T-cell (primary cell): ENCODE measurements around the gene BRD3OS. TPM values are rescaled to one million over a fixed set of nuclear protein-coding genes. Genes with fewer than 3 reads are reported as not detected.

Source experiments
- ATAC-seq, 4 experiments: fragments of 200-7000 bp in 3 of 4; fragments of 150-1000 bp in 1 of 4; cut with Tn5 transposase; replicated peaks in 1 of 4; 1 replicate in 3 of 4; 2 replicates in 1 of 4; pipeline ENCODE4 v1.10.0; 2021; ENCODE audit warnings: moderate library complexity in 3 of 4, mild to moderate bottlenecking in 2 of 4, moderate number of reproducible peaks in 1 of 4
- CTCF ChIA-PET, 2 donors: fragments of 300-600 bp; sonication (Branson Sonifier 250); formaldehyde crosslinking; loops; one replicate each; lab custom pipeline; 2022; ENCODE audit warnings: antibody characterized with exemption in 2 of 2; lab: Charles Lee
- POLR2A ChIA-PET, 2 donors: fragments of 300-600 bp; sonication (Branson Sonifier 250); formaldehyde crosslinking; loops; one replicate each; lab custom pipeline; 2022; ENCODE audit warnings: antibody characterized with exemption in 2 of 2; lab: Charles Lee
- DNase-seq, 35 experiments: peaks; one replicate each; pipeline versions ENCODE4 v3.0.0 to v3.0.0-alpha.2; 2013 to 2023
- H3K27ac ChIP-seq: one replicate; pipeline ENCODE4 v1.5.1; 2013; ENCODE audit warnings: low read length
- H3K27me3 ChIP-seq, 2 experiments: replicated peaks in 1 of 2; 1 replicate in 1 of 2; 2 replicates in 1 of 2; pipeline versions ENCODE4 v1.6.1 to v1.7.0; 2013; ENCODE audit warnings: low read length in 1 of 2, mixed read lengths in 1 of 2; ENCODE audit not compliant: control insufficient read depth in 2 of 2, insufficient read depth in 2 of 2; ENCODE audit errors: extremely low read depth in 1 of 2
- H3K36me3 ChIP-seq, 2 donors: 1 replicate in 1 of 2; 2 replicates in 1 of 2; pipeline versions ENCODE4 v1.6.1 to v1.7.0; 2013; ENCODE audit warnings: low read length in 1 of 2; ENCODE audit not compliant: control insufficient read depth in 2 of 2, insufficient read depth in 1 of 2; ENCODE audit errors: extremely low read depth in 1 of 2
- H3K4me1 ChIP-seq, 2 experiments: 1 replicate in 1 of 2; 2 replicates in 1 of 2; pipeline versions ENCODE4 v1.6.1 to v1.7.0; 2013; ENCODE audit warnings: low read length in 2 of 2, mixed read lengths in 1 of 2; ENCODE audit not compliant: insufficient read depth in 2 of 2, control insufficient read depth in 1 of 2; ENCODE audit errors: extremely low read depth in 1 of 2
- H3K4me3 ChIP-seq, 2 donors: 1 replicate in 1 of 2; 2 replicates in 1 of 2; pipeline versions ENCODE4 v1.5.1 to v1.7.0; 2013; ENCODE audit warnings: mild to moderate bottlenecking in 2 of 2, low read length in 1 of 2, moderate library complexity in 1 of 2; ENCODE audit not compliant: control insufficient read depth in 1 of 2; ENCODE audit errors: extremely low read depth in 1 of 2
- H3K9me3 ChIP-seq: 2 replicates; pipeline ENCODE4 v1.7.0; 2013
- H3K27ac Mint-ChIP-seq, 2 donors: one replicate each; pipeline ENCODE4 v1.8.0; 2020 to 2021; ENCODE audit warnings: mild to moderate bottlenecking in 2 of 2, mixed read lengths in 2 of 2
- H3K27me3 Mint-ChIP-seq, 2 donors: one replicate each; pipeline ENCODE4 v1.8.0; 2021 to 2022; ENCODE audit warnings: mixed read lengths in 2 of 2
- H3K36me3 Mint-ChIP-seq: one replicate; pipeline ENCODE4 v1.8.0; 2021; ENCODE audit warnings: mixed read lengths
- H3K4me1 Mint-ChIP-seq, 3 donors: one replicate each; pipeline ENCODE4 v1.8.0; 2020 to 2022; ENCODE audit warnings: mixed read lengths in 3 of 3, mild to moderate bottlenecking in 1 of 3
- H3K4me3 Mint-ChIP-seq, 3 donors: one replicate each; pipeline ENCODE4 v1.8.0; 2020 to 2022; ENCODE audit warnings: mild to moderate bottlenecking in 3 of 3, mixed read lengths in 3 of 3, moderate library complexity in 3 of 3
- H3K9me3 Mint-ChIP-seq, 3 donors: one replicate each; pipeline ENCODE4 v1.8.0; 2020 to 2022; ENCODE audit warnings: mixed read lengths in 3 of 3
- WGBS: methylation state at CpG from one replicate; pipeline ENCODE4 v1.1.5; 2013; ENCODE audit warnings: missing lambda C conversion rate; ENCODE audit not compliant: insufficient coverage; 5-methylcytosine and 5-hydroxymethylcytosine counted together
- total RNA-seq, 35 experiments: library from RNA in 6 of 35; stranded (reverse) in 6 of 35; fragments of 120-200 nt in 1 of 35; gene quantifications; one replicate each; pipeline versions ENCODE4 v1.2.1 to v1.2.4 and lab custom pipeline; 2013 to 2026

BRD3OS gene
- total RNA-seq, 5 donors from 2014 or later (not counting 1 experiment from before 2014, with no cell fraction given) = 8.4 to 18.0 (median 16.5) TPM

- H3K27me3 ChIP-seq = no peaks in the 10 kb centered on the region
- peaks cover 43 to 80% (median 79%) of the 10 kb centered on the region in 3 donors for H3K4me1 Mint-ChIP-seq
- POLR2A ChIA-PET = no interaction called here
Observed at GRCh38 chr9:134061019-134061687, 35.9 kb downstream of the BRD3OS start.

DNA sequence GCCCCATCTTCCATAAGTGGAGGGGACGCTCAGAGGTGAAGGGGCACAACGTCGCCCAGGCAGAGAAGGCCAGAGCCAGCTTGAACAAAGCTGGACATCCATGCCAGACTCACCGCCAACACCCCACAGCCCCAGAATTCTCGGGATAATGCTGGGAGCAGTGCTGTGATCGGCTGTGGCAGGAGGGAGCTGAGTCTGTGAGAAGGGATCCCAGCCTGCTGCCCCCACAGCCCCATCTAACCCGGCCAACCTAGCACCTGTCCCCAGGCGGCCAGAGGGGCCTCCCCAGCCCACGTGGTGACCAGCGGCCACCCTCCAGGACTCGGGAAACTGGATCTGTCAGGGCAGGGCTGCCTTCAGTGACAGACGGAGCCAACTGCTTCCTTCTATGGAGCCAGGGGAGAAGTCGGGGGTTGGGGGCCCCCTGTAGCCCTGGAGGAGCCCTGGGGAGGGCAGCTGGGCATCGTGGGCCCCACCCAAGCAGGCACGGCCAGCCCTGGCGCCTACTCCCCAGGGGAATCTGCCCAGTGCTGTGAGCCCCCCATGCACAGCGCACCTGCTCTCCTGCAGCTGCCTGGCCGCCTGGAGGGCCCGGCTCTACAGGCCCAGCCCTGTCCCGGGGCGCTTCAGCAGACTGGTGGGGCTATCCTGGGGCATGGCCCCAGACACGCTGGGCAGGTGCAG, 36.5 kb downstream of the BRD3OS start:
- WGBS = 91% methylated on average over 17 of the region's 22 CpGs
- DNase-seq (no peak), ATAC-seq (no peak)
- ChIA-PET POLR2A (no interaction called here), CTCF (no interaction called here)
- no peak overlapping the region for H3K4me3 ChIP-seq
- H3K9me3 ChIP-seq = no peaks in the 10 kb centered on the region
- Mint-ChIP-seq H3K27me3 (no peaks in the 10 kb centered on the region), H3K4me3 (no peak overlapping the region), H3K4me1 (peaks cover 48 to 82% (median 80%) of the 10 kb centered on the region in 3 donors), H3K9me3 (no peaks in the 10 kb centered on the region), H3K36me3 (no peaks in the 10 kb centered on the region), H3K27ac (no peak overlapping the region)
- H3K36me3 ChIP-seq = peaks cover 0 to 3% of the 10 kb centered on the region in 2 donors
- peaks cover 8 to 95% of the 10 kb centered on the region in 2 experiments for H3K4me1 ChIP-seq
- H3K27me3 ChIP-seq = no peaks in the 10 kb centered on the region
- H3K27ac ChIP-seq = no peak overlapping the region

More at GRCh38 chr9:134061019-134061687, 35.9 kb downstream of the BRD3OS start:
- WGBS = 100% methylated on average over 2 of the region's 4 CpGs
- no peaks in the 10 kb centered on the region for H3K9me3 Mint-ChIP-seq
- DNase-seq (peak in 1 of 35 experiments; percentile 11), ATAC-seq (no peak)
- CTCF ChIA-PET = no interaction called here
- Histone ChIP-seq H3K4me3 (no peak overlapping the region), H3K36me3 (peaks cover 0 to 3% of the 10 kb centered on the region in 2 donors), H3K27ac (no peak overlapping the region), H3K4me1 (peaks cover 2 to 95% of the 10 kb centered on the region in 2 experiments), H3K9me3 (no peaks in the 10 kb centered on the region)
- no peak overlapping the region for H3K4me3 Mint-ChIP-seq
- no peaks in the 10 kb centered on the region for H3K27me3 Mint-ChIP-seq
- H3K27ac Mint-ChIP-seq = no peak overlapping the region
- no peaks in the 10 kb centered on the region for H3K36me3 Mint-ChIP-seq

GRCh38 chr9:134062461-134063087, 37.3 kb downstream of the BRD3OS start:
- no peak for DNase-seq
- Mint-ChIP-seq H3K36me3 (no peaks in the 10 kb centered on the region), H3K27me3 (no peaks in the 10 kb centered on the region), H3K9me3 (no peaks in the 10 kb centered on the region), H3K4me1 (peaks cover 40 to 75% (median 73%) of the 10 kb centered on the region in 3 donors), H3K27ac (no peak overlapping the region), H3K4me3 (peak overlapping the region in 1 of 3 donors; percentile 34)
- peaks cover 8 to 93% of the 10 kb centered on the region in 2 experiments for H3K4me1 ChIP-seq
- H3K9me3 ChIP-seq = no peaks in the 10 kb centered on the region
- no peaks in the 10 kb centered on the region for H3K27me3 ChIP-seq
- no peak overlapping the region for H3K27ac ChIP-seq
- 90% methylated on average over 17 of the region's 22 CpGs for WGBS
- peaks cover 0 to 3% of the 10 kb centered on the region in 2 donors for H3K36me3 ChIP-seq
- ATAC-seq = no peak
- POLR2A ChIA-PET = interaction anchor here in 1 of 2 donors (0.6 kb wide), 1 partner anchor 37 kb away, joined by 4 read pairs; the partner anchor contains the start of gene BRD3OS
- no peak overlapping the region for H3K4me3 ChIP-seq
- CTCF ChIA-PET = no interaction called here

- ATAC-seq = no peak
Observed at GRCh38 chr9:134063088-134063570, 37.8 kb downstream of the BRD3OS start.

DNA sequence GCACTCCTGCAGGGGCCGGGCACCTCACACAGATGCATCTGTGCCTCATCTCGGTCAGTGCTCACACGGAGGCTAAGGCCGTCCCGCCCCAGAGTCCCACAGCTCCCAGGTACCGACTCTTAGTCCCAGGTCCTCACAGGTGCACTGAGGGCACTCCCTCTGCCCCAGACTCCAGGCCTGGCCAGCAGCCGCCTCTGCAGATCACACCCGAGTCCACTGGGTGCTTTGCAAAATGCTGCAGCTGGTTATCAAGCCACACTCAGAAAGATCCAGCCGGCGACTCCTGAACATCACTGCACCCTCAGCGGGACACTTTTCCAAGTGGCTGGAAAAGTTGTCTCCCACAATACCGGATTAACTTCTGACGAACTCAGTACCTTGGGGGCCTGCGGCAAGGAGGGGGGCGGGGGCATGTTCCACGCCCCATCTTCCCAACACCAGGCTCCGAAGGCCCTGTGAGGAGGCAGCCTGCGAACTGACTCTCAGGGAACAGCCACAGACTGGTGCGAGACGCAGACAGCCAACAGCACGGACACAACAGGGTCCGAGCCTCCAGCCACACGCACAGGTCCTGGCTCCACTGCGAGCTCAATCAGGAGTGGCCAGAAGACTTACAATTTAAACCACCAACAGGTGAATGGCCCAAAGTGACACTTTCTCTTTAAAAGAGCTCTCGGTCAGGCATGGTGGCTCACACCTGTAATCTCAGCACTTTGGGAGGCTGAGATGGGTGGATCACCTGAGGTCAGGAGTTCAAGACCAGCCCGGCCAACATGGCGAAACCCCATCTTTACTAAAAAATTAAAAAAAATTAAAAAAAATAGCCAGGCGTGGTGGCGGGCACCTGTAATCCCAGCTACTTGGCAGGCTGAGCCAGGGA, 38.5 kb downstream of the BRD3OS start:
- peaks cover 8 to 83% of the 10 kb centered on the region in 2 experiments for H3K4me1 ChIP-seq
- no peak for DNase-seq
- H3K36me3 Mint-ChIP-seq = no peaks in the 10 kb centered on the region

More at GRCh38 chr9:134063088-134063570, 37.8 kb downstream of the BRD3OS start:
- H3K27me3 Mint-ChIP-seq = no peaks in the 10 kb centered on the region
- Histone ChIP-seq H3K9me3 (no peaks in the 10 kb centered on the region), H3K4me3 (no peak overlapping the region), H3K27ac (no peak overlapping the region), H3K4me1 (peaks cover 8 to 87% of the 10 kb centered on the region in 2 experiments), H3K27me3 (no peaks in the 10 kb centered on the region), H3K36me3 (peaks cover 0 to 3% of the 10 kb centered on the region in 2 donors)
- no peak for DNase-seq
- H3K9me3 Mint-ChIP-seq = no peaks in the 10 kb centered on the region
- WGBS = 97% methylated on average over 12 of the region's 15 CpGs
- H3K36me3 Mint-ChIP-seq = no peaks in the 10 kb centered on the region
- ChIA-PET POLR2A (interaction anchor here in 1 of 2 donors (0.6 kb wide), 1 partner anchor 38 kb away, joined by 4 read pairs; the partner anchor contains the start of gene BRD3OS), CTCF (no interaction called here)
- H3K27ac Mint-ChIP-seq = no peak overlapping the region
- H3K4me3 Mint-ChIP-seq = peak overlapping the region in 1 of 3 donors; percentile 37
- peaks cover 40 to 75% (median 71%) of the 10 kb centered on the region in 3 donors for H3K4me1 Mint-ChIP-seq

More for the DNA sequence above, 38.5 kb downstream of the BRD3OS start:
- Histone ChIP-seq H3K27me3 (no peaks in the 10 kb centered on the region), H3K36me3 (peaks cover 0 to 3% of the 10 kb centered on the region in 2 donors), H3K4me3 (no peak overlapping the region), H3K27ac (no peak overlapping the region), H3K9me3 (no peaks in the 10 kb centered on the region)
- Mint-ChIP-seq H3K4me3 (peak overlapping the region in 1 of 3 donors; percentile 37), H3K27me3 (no peaks in the 10 kb centered on the region), H3K9me3 (no peaks in the 10 kb centered on the region), H3K27ac (no peak overlapping the region), H3K4me1 (peaks cover 40 to 69% (median 66%) of the 10 kb centered on the region in 3 donors)
- CTCF ChIA-PET = no interaction called here
- 98% methylated on average over 21 of the region's 29 CpGs for WGBS
- POLR2A ChIA-PET = no interaction called here
- no peak for ATAC-seq
